Liver (tissue), 9 donors: ENCODE data around the gene ERO1B. TPM values are rescaled to one million over a fixed set of nuclear protein-coding genes. Genes with fewer than 3 reads are reported as not detected.

ENCODE experiments used
- DNase-seq: peaks from one replicate; pipeline ENCODE4 v3.0.0-alpha.2; 2017; ENCODE audit warnings: low spot score
- H3K27ac ChIP-seq, 2 donors: one replicate each; pipeline ENCODE4 v1.7.0; 2013; ENCODE audit warnings: inconsistent platforms in 2 of 2, low read length in 2 of 2, control low read depth in 1 of 2, low read depth in 1 of 2, mild to moderate bottlenecking in 1 of 2
- H3K27me3 ChIP-seq, 4 donors: one replicate each; pipeline versions ENCODE4 v1.6.1 to v1.7.0; 2013; ENCODE audit warnings: low read length in 3 of 4, inconsistent platforms in 1 of 4, mild to moderate bottlenecking in 1 of 4, moderate library complexity in 1 of 4; ENCODE audit not compliant: control insufficient read depth in 4 of 4, insufficient read depth in 4 of 4
- H3K36me3 ChIP-seq, 4 donors: one replicate each; pipeline versions ENCODE4 v1.6.1 to v1.7.0; 2013; ENCODE audit warnings: low read length in 3 of 4, mild to moderate bottlenecking in 3 of 4, low read depth in 1 of 4, moderate library complexity in 1 of 4; ENCODE audit not compliant: control insufficient read depth in 4 of 4, insufficient read depth in 3 of 4
- H3K4me1 ChIP-seq, 4 donors: one replicate each; pipeline versions ENCODE4 v1.6.1 to v1.7.0; 2013; ENCODE audit warnings: low read length in 3 of 4, mild to moderate bottlenecking in 3 of 4, moderate library complexity in 1 of 4; ENCODE audit not compliant: control insufficient read depth in 4 of 4, insufficient read depth in 4 of 4
- H3K4me3 ChIP-seq, 3 donors: one replicate each; pipeline versions ENCODE4 v1.6.1 to v1.7.0; 2013; ENCODE audit warnings: low read length in 3 of 3, control low read depth in 1 of 3, low read depth in 1 of 3, mild to moderate bottlenecking in 1 of 3
- H3K9ac ChIP-seq, 2 donors: one replicate each; pipeline ENCODE4 v1.7.0; 2013; ENCODE audit warnings: low read length in 2 of 2, mild to moderate bottlenecking in 2 of 2, moderate library complexity in 2 of 2, control low read depth in 1 of 2, low read depth in 1 of 2
- H3K9me3 ChIP-seq, 4 donors: one replicate each; pipeline versions ENCODE4 v1.6.1 to v1.7.0; 2013; ENCODE audit warnings: low read length in 3 of 4; ENCODE audit not compliant: control insufficient read depth in 4 of 4
- EGR1 ChIP-seq, 2 donors: IDR thresholded peaks; 2 replicates each; pipeline ENCODE4 v1.6.1; 2016 to 2018; ENCODE audit warnings: antibody characterized with exemption in 2 of 2, low read depth in 2 of 2
- FOXA1 ChIP-seq: IDR thresholded peaks from 2 replicates; pipeline ENCODE4 v1.6.1; 2016; ENCODE audit warnings: antibody characterized with exemption
- GABPA ChIP-seq, 2 donors: IDR thresholded peaks in 1 of 2; conservative IDR thresholded peaks in 1 of 2; 2 replicates each; pipeline ENCODE4 v1.6.1; 2016; ENCODE audit warnings: antibody characterized with exemption in 2 of 2, mild to moderate bottlenecking in 1 of 2, moderate library complexity in 1 of 2
- HNF4A ChIP-seq, 2 donors: conservative IDR thresholded peaks; 2 replicates each; pipeline ENCODE4 v1.6.1; 2016; ENCODE audit warnings: antibody characterized with exemption in 2 of 2, mild to moderate bottlenecking in 2 of 2
- HNF4G ChIP-seq: IDR thresholded peaks from 2 replicates; pipeline ENCODE4 v1.6.1; 2016; ENCODE audit warnings: antibody characterized with exemption
- NR2F2 ChIP-seq: IDR thresholded peaks from 2 replicates; pipeline ENCODE4 v1.6.1; 2016; ENCODE audit warnings: antibody characterized with exemption
- RAD21 ChIP-seq, 2 donors: IDR thresholded peaks; 2 replicates each; pipeline ENCODE4 v1.6.1; 2016; ENCODE audit warnings: antibody characterized with exemption in 2 of 2, mild to moderate bottlenecking in 2 of 2
- RXRA ChIP-seq, 2 donors: IDR thresholded peaks; 2 replicates each; pipeline ENCODE4 v1.6.1; 2017 to 2018; ENCODE audit warnings: antibody characterized with exemption in 2 of 2, mild to moderate bottlenecking in 1 of 2
- SP1 ChIP-seq: IDR thresholded peaks from 2 replicates; pipeline ENCODE4 v1.6.1; 2018; ENCODE audit warnings: antibody characterized with exemption, mild to moderate bottlenecking
- TAF1 ChIP-seq: conservative IDR thresholded peaks from 2 replicates; pipeline ENCODE4 v1.6.1; 2016; ENCODE audit warnings: antibody characterized with exemption, mild to moderate bottlenecking
- YY1 ChIP-seq: IDR thresholded peaks from 2 replicates; pipeline ENCODE4 v1.6.1; 2016; ENCODE audit warnings: antibody characterized with exemption, mild to moderate bottlenecking
- ZBTB33 ChIP-seq: IDR thresholded peaks from 2 replicates; pipeline ENCODE4 v1.6.1; 2016; ENCODE audit warnings: antibody characterized with exemption
- WGBS: extraction: QIAGEN DNeasy Blood & Tissue Kit; methylation state at CpG from one replicate; pipeline ENCODE4 v1.1.7; 2013; 5-methylcytosine and 5-hydroxymethylcytosine counted together
- polyA plus RNA-seq, 2 donors: library from polyadenylated mRNA; stranded (reverse) in 1 of 2; unstranded in 1 of 2; fragments of 200-250 nt in 1 of 2; fragments of >200 nt in 1 of 2; fragmentation: Nextera tagmentation in 1 of 2; extraction: Ambion mirVana in 1 of 2; gene quantifications; one replicate each; pipeline versions ENCODE4 v1.2.1 to v1.2.3, GENCODE V29; 2013 to 2015
- total RNA-seq, 2 donors: library from RNA; depleted of rRNA; stranded (reverse); fragments of >200 nt; gene quantifications; one replicate each; pipeline ENCODE4 v1.2.3, GENCODE V29; 2014
- TF ChIP-seq, protein P1 (sequence below): IDR thresholded peaks from 2 replicates; pipeline ENCODE4 v1.6.1; 2016; ENCODE audit warnings: antibody characterized with exemption
- TF ChIP-seq, protein P2 (sequence below): IDR thresholded peaks from 2 replicates; pipeline ENCODE4 v1.6.1; 2016; ENCODE audit warnings: antibody characterized with exemption, mild to moderate bottlenecking
- TF ChIP-seq, protein P3 (sequence below): fragments of 150-350 bp; IDR thresholded peaks from 2 replicates; pipeline ENCODE4 v1.5.1; 2017; ENCODE audit warnings: improper control_type of control experiment, low read depth, low read length; ENCODE audit not compliant: missing input control
- TF ChIP-seq, protein P4 (sequence below): IDR thresholded peaks from 2 replicates; pipeline ENCODE4 v1.6.1; 2016; ENCODE audit warnings: antibody characterized with exemption
- donor health status: healthy.
- donor health status: healthy.
- donor health status: healthy.
- donor health status: healthy.
- donor health status: healthy.

Gene ERO1B
- total and polyA plus RNA-seq, 4 donors, result 5.5 to 22.9 (median 8.9) TPM

DNA sequence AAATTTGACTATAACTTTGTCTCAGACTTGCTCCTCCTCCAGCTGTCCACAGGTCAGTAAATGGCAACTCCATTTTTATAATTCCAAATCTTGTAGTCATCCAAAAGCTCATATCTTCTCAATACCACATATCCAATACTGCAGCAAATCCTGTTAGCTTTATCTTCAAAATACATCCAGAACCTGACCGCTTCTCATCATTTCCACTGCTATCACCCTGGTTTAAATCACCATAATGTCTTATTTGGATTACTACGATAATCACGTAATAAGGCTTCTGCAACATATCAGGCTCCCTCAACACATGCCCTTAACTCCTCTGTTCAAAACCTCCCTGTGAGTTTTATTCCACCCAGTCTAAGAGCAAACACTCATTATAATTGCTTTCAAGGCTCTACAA, 34.5 kb downstream of the ERO1B start:
- peaks cover 0 to 12% (median 5%) of the 10 kb centered on the region in 4 donors for H3K36me3 ChIP-seq
- no peaks in the 10 kb centered on the region for H3K27me3 ChIP-seq
- TF ChIP-seq YY1, result no peak
- TF ChIP-seq, protein P1, sequence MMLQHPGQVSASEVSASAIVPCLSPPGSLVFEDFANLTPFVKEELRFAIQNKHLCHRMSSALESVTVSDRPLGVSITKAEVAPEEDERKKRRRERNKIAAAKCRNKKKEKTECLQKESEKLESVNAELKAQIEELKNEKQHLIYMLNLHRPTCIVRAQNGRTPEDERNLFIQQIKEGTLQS, result no peak
- no peak for TF ChIP-seq EGR1 (IDR thresholded peaks at IDR 0.05; ENCODE audit: low read depth in 2 of 2)
- no peak for TF ChIP-seq NR2F2
- TF ChIP-seq TAF1, result no peak
- no peak for TF ChIP-seq HNF4A (conservative IDR thresholded peaks at IDR 0.05)
- no peak for TF ChIP-seq HNF4G
- no peak for TF ChIP-seq FOXA1
- TF ChIP-seq, protein P2, sequence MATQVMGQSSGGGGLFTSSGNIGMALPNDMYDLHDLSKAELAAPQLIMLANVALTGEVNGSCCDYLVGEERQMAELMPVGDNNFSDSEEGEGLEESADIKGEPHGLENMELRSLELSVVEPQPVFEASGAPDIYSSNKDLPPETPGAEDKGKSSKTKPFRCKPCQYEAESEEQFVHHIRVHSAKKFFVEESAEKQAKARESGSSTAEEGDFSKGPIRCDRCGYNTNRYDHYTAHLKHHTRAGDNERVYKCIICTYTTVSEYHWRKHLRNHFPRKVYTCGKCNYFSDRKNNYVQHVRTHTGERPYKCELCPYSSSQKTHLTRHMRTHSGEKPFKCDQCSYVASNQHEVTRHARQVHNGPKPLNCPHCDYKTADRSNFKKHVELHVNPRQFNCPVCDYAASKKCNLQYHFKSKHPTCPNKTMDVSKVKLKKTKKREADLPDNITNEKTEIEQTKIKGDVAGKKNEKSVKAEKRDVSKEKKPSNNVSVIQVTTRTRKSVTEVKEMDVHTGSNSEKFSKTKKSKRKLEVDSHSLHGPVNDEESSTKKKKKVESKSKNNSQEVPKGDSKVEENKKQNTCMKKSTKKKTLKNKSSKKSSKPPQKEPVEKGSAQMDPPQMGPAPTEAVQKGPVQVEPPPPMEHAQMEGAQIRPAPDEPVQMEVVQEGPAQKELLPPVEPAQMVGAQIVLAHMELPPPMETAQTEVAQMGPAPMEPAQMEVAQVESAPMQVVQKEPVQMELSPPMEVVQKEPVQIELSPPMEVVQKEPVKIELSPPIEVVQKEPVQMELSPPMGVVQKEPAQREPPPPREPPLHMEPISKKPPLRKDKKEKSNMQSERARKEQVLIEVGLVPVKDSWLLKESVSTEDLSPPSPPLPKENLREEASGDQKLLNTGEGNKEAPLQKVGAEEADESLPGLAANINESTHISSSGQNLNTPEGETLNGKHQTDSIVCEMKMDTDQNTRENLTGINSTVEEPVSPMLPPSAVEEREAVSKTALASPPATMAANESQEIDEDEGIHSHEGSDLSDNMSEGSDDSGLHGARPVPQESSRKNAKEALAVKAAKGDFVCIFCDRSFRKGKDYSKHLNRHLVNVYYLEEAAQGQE, result no peak
- no peak overlapping the region for H3K4me3 ChIP-seq
- no peak overlapping the region for H3K9ac ChIP-seq
- DNase-seq, result no peak
- no peak overlapping the region for H3K27ac ChIP-seq
- no peaks in the 10 kb centered on the region for H3K4me1 ChIP-seq
- H3K9me3 ChIP-seq, result no peaks in the 10 kb centered on the region
- over 99% methylated on average over 3 of the region's 3 CpGs for WGBS

- H3K4me1 ChIP-seq, result no peaks in the 10 kb centered on the region
- 98% methylated on average over 2 of the region's 2 CpGs for whole genome bisulfite sequencing
- no peaks in the 10 kb centered on the region for H3K9me3 ChIP-seq
- no peak for DNase-seq
- no peak overlapping the region for H3K27ac ChIP-seq
- no peak overlapping the region for H3K4me3 ChIP-seq
- H3K9ac ChIP-seq, result no peak overlapping the region
- no peak for TF ChIP-seq HNF4A (conservative IDR thresholded peaks at IDR 0.05)
- TF ChIP-seq EGR1 (IDR thresholded peaks at IDR 0.05; ENCODE audit: low read depth in 2 of 2), result no peak
- TF ChIP-seq GABPA (IDR thresholded peaks at IDR 0.05 in 1 of 2, conservative IDR thresholded peaks at IDR 0.05 in 1 of 2), result no peak
- TF ChIP-seq, protein P3, sequence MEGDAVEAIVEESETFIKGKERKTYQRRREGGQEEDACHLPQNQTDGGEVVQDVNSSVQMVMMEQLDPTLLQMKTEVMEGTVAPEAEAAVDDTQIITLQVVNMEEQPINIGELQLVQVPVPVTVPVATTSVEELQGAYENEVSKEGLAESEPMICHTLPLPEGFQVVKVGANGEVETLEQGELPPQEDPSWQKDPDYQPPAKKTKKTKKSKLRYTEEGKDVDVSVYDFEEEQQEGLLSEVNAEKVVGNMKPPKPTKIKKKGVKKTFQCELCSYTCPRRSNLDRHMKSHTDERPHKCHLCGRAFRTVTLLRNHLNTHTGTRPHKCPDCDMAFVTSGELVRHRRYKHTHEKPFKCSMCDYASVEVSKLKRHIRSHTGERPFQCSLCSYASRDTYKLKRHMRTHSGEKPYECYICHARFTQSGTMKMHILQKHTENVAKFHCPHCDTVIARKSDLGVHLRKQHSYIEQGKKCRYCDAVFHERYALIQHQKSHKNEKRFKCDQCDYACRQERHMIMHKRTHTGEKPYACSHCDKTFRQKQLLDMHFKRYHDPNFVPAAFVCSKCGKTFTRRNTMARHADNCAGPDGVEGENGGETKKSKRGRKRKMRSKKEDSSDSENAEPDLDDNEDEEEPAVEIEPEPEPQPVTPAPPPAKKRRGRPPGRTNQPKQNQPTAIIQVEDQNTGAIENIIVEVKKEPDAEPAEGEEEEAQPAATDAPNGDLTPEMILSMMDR, result no peak
- no peak for TF ChIP-seq RAD21 (IDR thresholded peaks at IDR 0.05)
- no peak for TF ChIP-seq YY1
- no peak for TF ChIP-seq TAF1
- TF ChIP-seq ZBTB33, result no peak
- TF ChIP-seq, protein P4, sequence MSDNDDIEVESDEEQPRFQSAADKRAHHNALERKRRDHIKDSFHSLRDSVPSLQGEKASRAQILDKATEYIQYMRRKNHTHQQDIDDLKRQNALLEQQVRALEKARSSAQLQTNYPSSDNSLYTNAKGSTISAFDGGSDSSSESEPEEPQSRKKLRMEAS, result no peak
- TF ChIP-seq SP1, result no peak
- TF ChIP-seq RXRA (IDR thresholded peaks at IDR 0.05), result no peak
- H3K27me3 ChIP-seq, result no peaks in the 10 kb centered on the region
- H3K36me3 ChIP-seq, result peaks cover 0 to 13% (median 9%) of the 10 kb centered on the region in 4 donors
Measured at GRCh38 chr1:236242568-236242967, 39.2 kb downstream of the ERO1B start.
